Activated CD8-positive, alpha-beta memory T cell treated with anti-CD3 and anti-CD28 coated beads, Interleukin-2, amount 50 U/mL, for 48 hours (primary cell): Measurements from ENCODE around the gene ERCC2.

ENCODE experiments used
- DNase-seq: peaks from one replicate; pipeline ENCODE4 v3.0.0-alpha.2; 2020

Gene ERCC2

DNA sequence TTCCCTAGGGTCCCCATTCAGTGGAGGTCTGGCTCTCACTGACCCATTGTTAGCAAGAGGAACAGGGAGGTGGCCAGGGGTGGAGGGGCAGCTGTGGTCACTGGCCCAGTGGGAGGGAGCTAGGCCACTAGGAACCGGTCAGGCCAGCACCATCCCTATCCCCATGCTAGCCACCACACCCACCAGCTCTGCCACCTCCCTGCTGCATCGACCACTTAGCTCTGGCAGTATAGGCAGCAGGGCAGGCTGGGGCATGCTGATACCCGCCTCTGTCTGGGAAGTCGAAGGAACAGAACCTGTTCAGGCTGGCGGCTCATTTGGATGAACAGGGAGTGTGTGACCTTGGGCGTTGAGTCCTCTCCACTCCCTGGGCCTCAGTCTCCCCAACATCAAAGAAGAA lies 29.8 kb upstream of the ERCC2 start:
- no peak for DNase-seq

GRCh38 chr19:45395821-45396617 lies 25.6 kb upstream of the ERCC2 start:
- DNase-seq: no peak

GRCh38 chr19:45391871-45392665 lies 21.7 kb upstream of the ERCC2 start:
- no peak for DNase-seq

DNA sequence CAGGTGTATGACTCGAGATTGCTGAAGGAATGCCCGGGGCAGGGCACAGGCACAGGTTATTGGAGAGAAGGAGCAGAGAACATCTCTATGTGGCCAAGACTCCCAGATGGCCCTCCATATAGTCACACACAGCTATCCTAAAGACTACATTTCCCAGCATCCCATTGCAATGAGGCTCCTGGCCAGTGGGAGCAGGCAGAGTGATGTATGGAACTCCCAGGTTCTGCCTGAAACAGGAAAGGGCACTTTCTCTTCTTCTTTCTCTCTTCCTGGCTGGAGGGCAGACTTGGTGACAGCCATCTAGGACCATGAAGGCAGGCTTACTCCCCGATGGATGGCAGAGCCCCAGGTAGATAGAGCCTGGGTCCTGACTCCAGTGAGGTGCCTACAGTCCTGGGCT lies 21.0 kb upstream of the ERCC2 start:
- no peak for DNase-seq

DNA sequence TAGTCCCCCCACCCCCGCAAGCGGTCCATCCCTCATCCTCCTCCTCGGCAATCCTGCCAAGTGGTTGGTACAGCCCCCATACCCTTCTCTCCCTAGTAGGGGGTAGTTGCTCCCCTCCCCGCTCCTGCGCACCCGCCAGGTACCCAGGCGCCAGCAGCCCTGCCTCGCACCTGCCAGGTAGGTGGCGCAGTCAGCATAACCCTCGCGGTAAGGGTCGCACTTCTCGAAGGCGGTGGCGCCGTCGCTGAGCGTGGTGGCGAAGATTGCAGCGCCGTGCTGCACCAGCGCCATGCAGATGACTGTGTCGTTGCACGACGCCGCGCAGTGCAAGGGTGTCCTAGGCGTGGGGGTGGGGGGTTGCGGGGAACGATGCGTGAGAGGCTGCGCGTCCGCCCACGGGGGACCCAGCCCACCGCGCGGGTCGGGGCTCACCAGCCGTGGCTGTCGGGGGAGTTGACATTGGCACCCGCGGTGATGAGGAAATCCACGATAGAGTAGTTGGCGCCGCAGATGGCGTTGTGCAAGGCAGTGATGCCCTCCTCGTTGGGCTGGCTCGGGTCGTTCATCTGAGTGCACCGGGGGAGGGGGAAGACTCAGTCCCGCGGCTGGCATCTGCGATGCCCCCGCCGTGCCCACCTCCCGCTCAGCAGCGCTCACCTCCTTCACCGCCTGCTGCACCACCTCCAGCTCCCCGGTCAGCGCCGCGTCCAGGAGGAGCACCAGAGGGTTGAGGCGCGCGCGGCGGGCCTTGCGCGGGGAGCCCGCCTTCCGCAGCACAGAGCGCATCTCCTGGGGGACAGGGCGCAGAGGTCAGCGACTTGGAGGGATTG lies 15.2 kb upstream of the ERCC2 start:
- no peak for DNase-seq

- no peak for DNase-seq
These were observed 12.1 kb upstream of the ERCC2 start for GRCh38 chr19:45382426-45382825.

- no peak for DNase-seq
These were observed 9.7 kb upstream of the ERCC2 start for GRCh38 chr19:45380107-45380506.

- DNase-seq: no peak
These were observed 5.8 kb upstream of the ERCC2 start for GRCh38 chr19:45376045-45376724.

DNA sequence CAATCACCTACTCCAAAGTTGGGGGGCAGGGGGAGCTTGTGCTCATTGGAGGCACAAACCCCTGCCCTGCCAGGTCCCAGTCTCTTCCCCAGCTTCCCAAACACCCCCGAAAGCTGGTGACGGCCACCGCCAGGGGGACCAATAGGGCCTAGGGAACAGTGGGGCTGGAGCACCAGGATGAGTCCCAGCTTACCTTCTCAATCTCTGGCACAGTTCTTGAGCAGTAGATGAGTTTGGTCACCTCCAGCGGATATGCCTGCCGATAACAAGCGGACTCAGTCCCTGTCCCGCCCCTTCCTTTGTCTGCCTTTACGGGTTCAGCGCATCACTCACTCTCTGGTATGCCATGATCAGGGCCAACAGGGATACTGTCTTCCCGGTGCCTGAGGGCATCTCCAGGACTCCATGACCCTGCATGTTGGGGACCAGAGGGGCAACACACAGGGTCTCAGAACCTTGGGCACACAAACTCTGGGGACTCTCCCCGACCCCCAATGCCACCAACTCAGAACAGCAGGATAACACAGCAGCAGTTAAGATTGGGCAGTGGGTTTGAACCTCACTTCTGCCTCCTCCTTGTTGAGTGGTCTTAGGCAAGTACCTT lies 1.5 kb downstream of the ERCC2 start:
- DNase-seq: no peak

DNA sequence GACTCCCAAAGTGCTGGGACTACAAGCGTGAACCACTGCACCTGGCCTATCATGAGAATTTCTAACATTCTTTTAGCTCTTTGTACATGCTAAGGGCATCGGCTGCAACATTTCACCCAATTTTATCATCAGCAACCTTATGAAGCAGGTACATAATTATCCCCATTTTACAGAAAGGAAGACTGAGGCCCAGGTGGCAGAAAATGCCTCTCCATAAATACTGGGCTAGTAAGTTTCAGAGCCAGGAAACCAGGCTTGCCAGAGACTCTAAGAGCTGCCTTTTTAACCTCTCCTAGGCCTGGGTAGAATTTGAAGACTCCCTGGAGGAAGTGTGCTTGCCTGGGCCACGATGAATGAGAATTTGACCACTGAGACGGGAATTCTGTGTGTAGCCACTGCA lies 2.2 kb downstream of the ERCC2 start:
- no peak for DNase-seq

GRCh38 chr19:45364696-45365095 lies 5.7 kb downstream of the ERCC2 start:
- no peak for DNase-seq

GRCh38 chr19:45363861-45364459 lies 6.4 kb downstream of the ERCC2 start:
- no peak for DNase-seq

DNA sequence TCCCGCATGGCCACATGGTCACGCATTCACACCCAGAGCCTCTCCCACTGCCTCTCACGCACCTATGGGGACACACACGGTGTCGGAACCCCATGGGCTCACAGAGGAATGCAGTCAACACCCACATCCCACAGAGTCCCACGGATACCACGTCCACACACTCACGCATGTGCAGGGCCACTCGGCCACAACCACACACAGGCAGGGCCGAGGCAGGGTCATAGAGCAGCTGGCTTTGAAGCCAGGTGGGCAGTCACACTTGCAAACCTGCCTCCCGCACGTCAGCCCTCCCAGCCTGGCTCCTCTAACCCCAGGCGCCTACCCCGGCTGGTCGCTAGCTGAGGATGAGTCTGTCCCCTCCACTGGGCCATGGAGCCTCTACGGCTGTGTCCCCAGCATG lies 8.1 kb downstream of the ERCC2 start:
- DNase-seq: no peak

- DNase-seq: no peak
These were observed 8.8 kb downstream of the ERCC2 start for GRCh38 chr19:45361608-45362007.

GRCh38 chr19:45358213-45358792 lies 12.1 kb downstream of the ERCC2 start:
- no peak for DNase-seq

GRCh38 chr19:45357445-45357783 lies 13.0 kb downstream of the ERCC2 start:
- no peak for DNase-seq

- DNase-seq: no peak
These were observed 13.5 kb downstream of the ERCC2 start for GRCh38 chr19:45356760-45357444.

- DNase-seq: no peak
These were observed 14.5 kb downstream of the ERCC2 start for GRCh38 chr19:45355910-45356309.

DNA sequence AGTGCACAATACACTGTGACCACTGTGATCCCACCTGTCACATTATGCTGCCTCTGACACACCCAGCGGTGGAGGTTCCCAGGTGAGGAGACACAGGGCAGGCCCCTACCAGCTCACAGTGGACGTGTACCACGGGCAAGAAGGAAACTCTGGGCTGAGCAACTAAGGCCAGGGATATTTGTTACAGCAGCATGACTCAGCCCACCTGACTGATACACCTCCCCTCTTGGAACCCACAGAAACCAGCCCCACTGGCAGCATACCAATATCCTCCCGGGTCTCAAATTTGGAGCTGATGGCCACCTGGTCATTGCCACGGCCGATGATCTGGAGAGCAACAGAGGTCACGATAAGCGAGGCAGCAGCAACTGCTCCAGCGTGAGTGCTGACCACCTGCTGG lies 15.0 kb downstream of the ERCC2 start:
- DNase-seq: no peak

GRCh38 chr19:45354241-45354842 lies 16.0 kb downstream of the ERCC2 start:
- DNase-seq: no peak
